Stomach (tissue), 4 donors: ENCODE results near the gene PLA2G1B.

ENCODE experiments used
- CTCF ChIP-seq, 7 experiments: fragments of 450-650 bp in 4 of 7; fragments of 200-600 bp in 3 of 7; sonication (generic) in 3 of 7; IDR thresholded peaks; one replicate each; pipeline ENCODE4 v1.5.1; 2016 to 2019; ENCODE audit warnings: antibody characterized with exemption in 7 of 7, control low read depth in 2 of 7, mild to moderate bottlenecking in 1 of 7
- EP300 ChIP-seq: sonication (generic); formaldehyde crosslinking; IDR thresholded peaks from one replicate; pipeline ENCODE4 v1.6.1; 2017; ENCODE audit warnings: antibody characterized with exemption
- POLR2A ChIP-seq, 4 donors: fragments of 450-650 bp; IDR thresholded peaks; one replicate each; pipeline ENCODE4 v1.6.1; 2016; ENCODE audit warnings: antibody characterized with exemption in 4 of 4, control low read depth in 2 of 4, mild to moderate bottlenecking in 1 of 4, moderate library complexity in 1 of 4

DNA sequence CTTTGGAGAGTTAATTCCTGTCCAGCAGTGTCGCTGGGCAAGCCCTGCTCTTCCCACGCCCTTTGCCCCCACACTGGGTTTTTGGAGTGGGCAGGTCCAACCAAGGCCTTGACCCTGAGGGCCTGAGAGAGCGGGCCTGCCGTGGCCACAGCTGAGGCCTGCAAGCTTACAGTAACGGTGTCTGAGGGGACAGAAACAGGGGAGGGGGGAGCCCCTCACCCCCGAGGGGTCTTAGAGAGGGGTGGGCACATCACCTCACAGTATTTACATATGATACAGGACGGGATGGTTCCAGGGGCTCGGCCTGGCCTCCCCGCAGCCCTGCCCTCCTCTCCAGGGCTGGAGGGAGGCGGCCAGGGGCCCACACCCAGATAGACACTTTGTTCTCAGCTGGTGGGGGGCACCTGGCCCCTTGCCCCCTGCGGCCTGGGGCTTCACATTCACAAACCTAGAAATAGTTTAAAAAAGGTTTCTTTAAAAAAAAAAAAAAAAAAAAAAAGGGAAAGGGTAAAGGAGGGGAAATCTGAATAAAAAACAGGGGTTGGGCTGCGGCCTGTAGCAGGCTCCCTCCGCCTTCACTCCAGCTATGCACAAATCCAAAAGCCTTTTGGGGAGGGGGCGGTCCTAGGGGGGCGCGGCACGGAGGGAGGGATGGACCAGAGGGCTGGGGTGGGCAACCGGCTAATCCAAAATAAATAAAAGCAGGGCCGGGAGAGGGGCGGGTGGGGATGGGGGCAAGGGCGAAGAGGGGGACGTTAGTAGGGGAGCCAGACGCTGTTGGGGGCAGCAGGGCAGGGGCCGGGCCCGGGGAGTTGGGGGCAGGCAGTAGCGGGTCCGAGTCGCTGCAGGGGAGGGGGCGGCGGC is 14.8 kb upstream of the PLA2G1B start:
- TF ChIP-seq CTCF (IDR thresholded peaks at IDR 0.05) = no peak
- no peak for TF ChIP-seq EP300
- no peak for TF ChIP-seq POLR2A (IDR thresholded peaks at IDR 0.05)
